ENCODE data around the gene SNTB2.

Gene SNTB2

GRCh38 chr16:69201291-69201690 is 14.3 kb downstream of the SNTB2 start:
- no peak overlapping the region for H3K23ac ChIP-seq (ENCODE audit: low read length)
- H3K9ac ChIP-seq (ENCODE audit: low read length) = no peak overlapping the region
- no peak overlapping the region for H3K18ac ChIP-seq (ENCODE audit: low read length)
- no peak overlapping the region for H3K4me3 ChIP-seq (ENCODE audit: low read depth, low read length)
- no peak overlapping the region for H4K8ac ChIP-seq (ENCODE audit: low read depth, low read length)
- WGBS (ENCODE audit: extremely low coverage, insufficient coverage, insufficient read length) = 100% methylated on average over 1 of the region's 2 CpGs
- no peaks in the 10 kb centered on the region for H3K79me1 ChIP-seq (ENCODE audit: low read length)
- H2BK120ac ChIP-seq (ENCODE audit: insufficient read depth, low read length, poor library complexity) = no peak overlapping the region
- no peaks in the 10 kb centered on the region for H3K9me3 ChIP-seq (ENCODE audit: insufficient read depth, low read depth, low read length)
- no peaks in the 10 kb centered on the region for H3K36me3 ChIP-seq (ENCODE audit: control insufficient read depth in 1 of 2, insufficient read depth in 2 of 2, low read length in 2 of 2)
- no peak overlapping the region for H4K12ac ChIP-seq (ENCODE audit: low read depth, low read length)
- H3K4me2 ChIP-seq (ENCODE audit: low read length) = no peak overlapping the region
- H2BK12ac ChIP-seq (ENCODE audit: low read length) = no peak overlapping the region
- no peak for DNase-seq
- no peaks in the 10 kb centered on the region for H3K27me3 ChIP-seq (ENCODE audit: insufficient read depth, low read length)
- H3K4me1 ChIP-seq (ENCODE audit: control insufficient read depth in 1 of 2, insufficient read depth in 2 of 2, low read length in 2 of 2) = peaks cover 0 to 1% of the 10 kb centered on the region in 2 experiments
- no peaks in the 10 kb centered on the region for H3K79me2 ChIP-seq (ENCODE audit: control insufficient read depth, insufficient read depth, low read length, poor library complexity)
- no peak overlapping the region for H3K14ac ChIP-seq (ENCODE audit: low read length)
- no peak overlapping the region for H2AK5ac ChIP-seq (ENCODE audit: low read length)
- no peak overlapping the region for H2BK5ac ChIP-seq (ENCODE audit: low read depth, low read length, poor library complexity)
- no peak overlapping the region for H3K27ac ChIP-seq (ENCODE audit: low read depth, low read length)
- H2AFZ ChIP-seq (ENCODE audit: insufficient read depth, low read length, poor library complexity) = no peak overlapping the region
- H3K4ac ChIP-seq (ENCODE audit: low read depth, low read length) = no peak overlapping the region
- H4K91ac ChIP-seq (ENCODE audit: low read depth, low read length) = no peak overlapping the region

DNA sequence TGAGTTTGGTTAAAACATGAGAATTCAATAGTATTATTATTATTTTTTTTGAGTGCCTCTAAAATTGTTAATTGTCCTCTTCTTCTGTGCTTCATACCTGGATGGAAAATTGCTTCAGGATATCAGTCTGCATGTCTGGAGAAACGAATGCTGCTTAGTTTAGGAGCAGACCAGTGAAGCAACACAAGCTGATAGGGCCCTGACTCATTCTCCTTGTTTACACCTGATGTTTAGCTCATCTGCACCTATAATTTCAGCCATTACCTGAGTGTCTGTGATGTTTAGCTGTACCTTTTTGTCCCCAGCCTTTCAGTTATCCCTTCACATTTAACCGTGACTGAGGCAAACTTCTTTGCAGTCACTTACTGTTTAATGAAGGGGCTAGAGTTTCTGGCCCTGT is 14.8 kb downstream of the SNTB2 start:
- Histone ChIP-seq H3K23ac (ENCODE audit: low read length) (no peak overlapping the region), H3K27ac (ENCODE audit: low read depth, low read length) (no peak overlapping the region), H2AK5ac (ENCODE audit: low read length) (no peak overlapping the region), H2BK12ac (ENCODE audit: low read length) (no peak overlapping the region), H2AFZ (ENCODE audit: insufficient read depth, low read length, poor library complexity) (no peak overlapping the region), H3K79me1 (ENCODE audit: low read length) (no peaks in the 10 kb centered on the region), H3K9ac (ENCODE audit: low read length) (no peak overlapping the region), H4K91ac (ENCODE audit: low read depth, low read length) (no peak overlapping the region), H3K4me1 (ENCODE audit: control insufficient read depth in 1 of 2, insufficient read depth in 2 of 2, low read length in 2 of 2) (peaks cover 0 to 1% of the 10 kb centered on the region in 2 experiments), H3K4ac (ENCODE audit: low read depth, low read length) (no peak overlapping the region), H3K4me3 (ENCODE audit: low read depth, low read length) (no peak overlapping the region), H3K18ac (ENCODE audit: low read length) (no peak overlapping the region), H3K4me2 (ENCODE audit: low read length) (no peak overlapping the region), H3K27me3 (ENCODE audit: insufficient read depth, low read length) (no peaks in the 10 kb centered on the region), H4K8ac (ENCODE audit: low read depth, low read length) (no peak overlapping the region), H4K12ac (ENCODE audit: low read depth, low read length) (no peak overlapping the region), H2BK120ac (ENCODE audit: insufficient read depth, low read length, poor library complexity) (no peak overlapping the region), H3K36me3 (ENCODE audit: control insufficient read depth in 1 of 2, insufficient read depth in 2 of 2, low read length in 2 of 2) (no peaks in the 10 kb centered on the region), H3K79me2 (ENCODE audit: control insufficient read depth, insufficient read depth, low read length, poor library complexity) (no peaks in the 10 kb centered on the region), H3K14ac (ENCODE audit: low read length) (no peak overlapping the region), H2BK5ac (ENCODE audit: low read depth, low read length, poor library complexity) (no peak overlapping the region), H3K9me3 (ENCODE audit: insufficient read depth, low read depth, low read length) (no peaks in the 10 kb centered on the region)
- DNase-seq = peak in 1 of 2 donors; percentile 17
- no CpG with 5 or more reads among the region's 2 CpGs for WGBS (ENCODE audit: extremely low coverage, insufficient coverage, insufficient read length)

- Histone ChIP-seq H2AK5ac (ENCODE audit: low read length) (no peak overlapping the region), H4K8ac (ENCODE audit: low read depth, low read length) (no peak overlapping the region), H3K23ac (ENCODE audit: low read length) (no peak overlapping the region), H3K14ac (ENCODE audit: low read length) (no peak overlapping the region), H4K12ac (ENCODE audit: low read depth, low read length) (no peak overlapping the region), H3K36me3 (ENCODE audit: control insufficient read depth in 1 of 2, insufficient read depth in 2 of 2, low read length in 2 of 2) (no peaks in the 10 kb centered on the region), H3K4ac (ENCODE audit: low read depth, low read length) (no peak overlapping the region), H2BK120ac (ENCODE audit: insufficient read depth, low read length, poor library complexity) (no peak overlapping the region), H3K18ac (ENCODE audit: low read length) (no peak overlapping the region), H3K4me3 (ENCODE audit: low read depth, low read length) (no peak overlapping the region), H2BK12ac (ENCODE audit: low read length) (no peak overlapping the region), H3K27ac (ENCODE audit: low read depth, low read length) (no peak overlapping the region), H2BK5ac (ENCODE audit: low read depth, low read length, poor library complexity) (no peak overlapping the region), H3K4me2 (ENCODE audit: low read length) (no peak overlapping the region), H3K79me2 (ENCODE audit: control insufficient read depth, insufficient read depth, low read length, poor library complexity) (no peaks in the 10 kb centered on the region), H3K9ac (ENCODE audit: low read length) (no peak overlapping the region), H2AFZ (ENCODE audit: insufficient read depth, low read length, poor library complexity) (no peak overlapping the region), H3K27me3 (ENCODE audit: insufficient read depth, low read length) (no peaks in the 10 kb centered on the region), H3K9me3 (ENCODE audit: insufficient read depth, low read depth, low read length) (no peaks in the 10 kb centered on the region), H4K91ac (ENCODE audit: low read depth, low read length) (no peak overlapping the region), H3K79me1 (ENCODE audit: low read length) (no peaks in the 10 kb centered on the region), H3K4me1 (ENCODE audit: control insufficient read depth in 1 of 2, insufficient read depth in 2 of 2, low read length in 2 of 2) (peaks cover 0 to 1% of the 10 kb centered on the region in 2 experiments)
- no peak for DNase-seq
Observed at GRCh38 chr16:69204172-69204571, 17.2 kb downstream of the SNTB2 start.

DNA sequence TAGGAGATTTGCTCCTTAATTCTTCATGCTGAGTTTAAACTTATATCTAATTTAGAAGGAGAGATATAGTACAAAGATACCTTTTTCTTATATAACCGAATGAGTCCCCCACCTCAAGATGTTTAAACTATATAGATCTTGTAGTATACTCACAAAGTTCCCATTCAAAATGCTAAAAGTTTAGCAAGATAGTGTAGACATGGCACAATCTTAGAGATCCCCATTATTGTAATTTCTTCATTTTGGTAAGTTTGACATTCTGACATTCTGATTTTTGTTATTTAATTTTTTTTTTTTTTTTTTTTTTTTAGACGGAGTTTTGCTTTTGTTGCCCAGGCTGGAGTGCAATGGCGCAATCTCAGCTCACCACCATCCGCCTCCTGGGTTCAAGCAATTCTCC is 22.8 kb downstream of the SNTB2 start:
- H3K4me1 ChIP-seq (ENCODE audit: control insufficient read depth in 1 of 2, insufficient read depth in 2 of 2, low read length in 2 of 2) = no peaks in the 10 kb centered on the region

More for the DNA sequence above, 22.8 kb downstream of the SNTB2 start:
- H3K27ac ChIP-seq (ENCODE audit: low read depth, low read length) = no peak overlapping the region
- no peak overlapping the region for H3K14ac ChIP-seq (ENCODE audit: low read length)
- no peak overlapping the region for H4K8ac ChIP-seq (ENCODE audit: low read depth, low read length)
- H3K36me3 ChIP-seq (ENCODE audit: control insufficient read depth in 1 of 2, insufficient read depth in 2 of 2, low read length in 2 of 2) = peaks cover 0 to 2% of the 10 kb centered on the region in 2 experiments
- H4K91ac ChIP-seq (ENCODE audit: low read depth, low read length) = no peak overlapping the region
- H2AK5ac ChIP-seq (ENCODE audit: low read length) = no peak overlapping the region
- no peak overlapping the region for H3K4me2 ChIP-seq (ENCODE audit: low read length)
- H3K18ac ChIP-seq (ENCODE audit: low read length) = no peak overlapping the region
- H3K23ac ChIP-seq (ENCODE audit: low read length) = no peak overlapping the region
- H3K9ac ChIP-seq (ENCODE audit: low read length) = no peak overlapping the region
- no peaks in the 10 kb centered on the region for H3K9me3 ChIP-seq (ENCODE audit: insufficient read depth, low read depth, low read length)
- H2BK5ac ChIP-seq (ENCODE audit: low read depth, low read length, poor library complexity) = no peak overlapping the region
- no peak overlapping the region for H2AFZ ChIP-seq (ENCODE audit: insufficient read depth, low read length, poor library complexity)
- no peak overlapping the region for H2BK12ac ChIP-seq (ENCODE audit: low read length)
- H3K4ac ChIP-seq (ENCODE audit: low read depth, low read length) = no peak overlapping the region
- H2BK120ac ChIP-seq (ENCODE audit: insufficient read depth, low read length, poor library complexity) = no peak overlapping the region
- H4K12ac ChIP-seq (ENCODE audit: low read depth, low read length) = no peak overlapping the region
- H3K4me3 ChIP-seq (ENCODE audit: low read depth, low read length) = no peak overlapping the region
- WGBS (ENCODE audit: extremely low coverage, insufficient coverage, insufficient read length) = no CpG with 5 or more reads among the region's 4 CpGs
- no peak for DNase-seq
- no peaks in the 10 kb centered on the region for H3K79me2 ChIP-seq (ENCODE audit: control insufficient read depth, insufficient read depth, low read length, poor library complexity)
- H3K27me3 ChIP-seq (ENCODE audit: insufficient read depth, low read length) = no peaks in the 10 kb centered on the region
- no peaks in the 10 kb centered on the region for H3K79me1 ChIP-seq (ENCODE audit: low read length)
